ENCODE measurements around the gene PIR. TPM values are rescaled to one million over a fixed set of nuclear protein-coding genes. Genes with fewer than 3 reads are reported as not detected.

Gene PIR
- total RNA-seq (3.4 and 4.5 TPM in 2 replicates), polyA plus RNA-seq (5.3 and 5.9 TPM in 2 replicates)

DNA sequence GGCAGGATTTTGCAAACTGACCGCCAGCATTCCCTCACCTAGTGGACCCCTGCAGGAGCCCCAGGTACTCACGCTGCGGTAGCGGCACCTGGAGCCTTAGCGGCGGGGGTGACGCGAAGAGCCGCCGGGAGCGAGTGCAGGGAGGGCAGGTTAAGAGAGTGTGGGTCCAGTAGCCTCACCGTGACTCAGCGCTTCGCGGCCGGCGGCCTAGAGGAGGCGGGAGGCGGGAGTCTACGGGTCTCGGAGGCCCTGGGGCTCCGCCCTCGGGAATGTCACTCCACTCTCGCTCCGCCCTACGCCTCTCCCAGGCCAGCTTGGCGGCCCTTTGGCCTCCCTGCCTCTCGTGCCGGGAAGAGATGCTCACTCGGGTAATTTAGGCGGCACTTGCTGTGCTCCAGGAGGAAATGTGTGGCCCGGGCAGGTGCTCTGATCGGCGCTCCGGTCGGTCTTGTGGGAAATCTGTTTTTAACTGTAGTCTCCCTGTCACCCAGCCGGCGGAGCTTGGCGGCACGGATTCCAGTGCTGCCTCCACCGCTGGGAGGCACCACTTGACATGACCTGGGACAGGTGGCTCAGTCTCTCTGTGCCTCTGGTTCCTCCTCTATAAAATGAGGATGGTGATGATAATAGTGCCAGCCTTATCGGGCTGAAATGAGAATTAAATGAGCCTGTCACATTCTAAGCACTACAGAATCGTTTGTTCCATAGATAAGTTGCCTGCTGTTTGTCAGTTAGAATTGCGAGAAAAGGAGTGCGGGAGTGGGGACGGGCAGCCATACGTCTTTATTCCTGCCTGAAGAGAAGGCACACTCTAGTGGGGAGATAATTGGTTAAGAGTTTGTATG lies at the start of gene PIR:
PIR (minus strand) TSS at position 216 of the 845 bp plus-strand sequence. CDS start 2,076 bp downstream, outside the sequence.
- peak; percentile 83 to 94 for DNase-seq (ENCODE audit: low read depth in 1 of 2, low spot score in 1 of 2)
- TF ChIP-seq, protein P1, sequence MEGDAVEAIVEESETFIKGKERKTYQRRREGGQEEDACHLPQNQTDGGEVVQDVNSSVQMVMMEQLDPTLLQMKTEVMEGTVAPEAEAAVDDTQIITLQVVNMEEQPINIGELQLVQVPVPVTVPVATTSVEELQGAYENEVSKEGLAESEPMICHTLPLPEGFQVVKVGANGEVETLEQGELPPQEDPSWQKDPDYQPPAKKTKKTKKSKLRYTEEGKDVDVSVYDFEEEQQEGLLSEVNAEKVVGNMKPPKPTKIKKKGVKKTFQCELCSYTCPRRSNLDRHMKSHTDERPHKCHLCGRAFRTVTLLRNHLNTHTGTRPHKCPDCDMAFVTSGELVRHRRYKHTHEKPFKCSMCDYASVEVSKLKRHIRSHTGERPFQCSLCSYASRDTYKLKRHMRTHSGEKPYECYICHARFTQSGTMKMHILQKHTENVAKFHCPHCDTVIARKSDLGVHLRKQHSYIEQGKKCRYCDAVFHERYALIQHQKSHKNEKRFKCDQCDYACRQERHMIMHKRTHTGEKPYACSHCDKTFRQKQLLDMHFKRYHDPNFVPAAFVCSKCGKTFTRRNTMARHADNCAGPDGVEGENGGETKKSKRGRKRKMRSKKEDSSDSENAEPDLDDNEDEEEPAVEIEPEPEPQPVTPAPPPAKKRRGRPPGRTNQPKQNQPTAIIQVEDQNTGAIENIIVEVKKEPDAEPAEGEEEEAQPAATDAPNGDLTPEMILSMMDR (IDR thresholded peaks at IDR 0.05; ENCODE audit: low read depth, low read length) = peak; percentile 46
- Histone ChIP-seq H3K36me3 (no peaks in the 10 kb centered on the region), H3K4me1 (ENCODE audit: low read depth) (peaks cover 2% of the 10 kb centered on the region), H3K4me3 (peak within 1 kb of the TSS; percentile 39), H3K9me3 (ENCODE audit: low read depth) (no peaks in the 10 kb centered on the region), H3K27me3 (no peaks in the 10 kb centered on the region), H3K27ac (peak within 1 kb of the TSS; percentile 46)

DNA sequence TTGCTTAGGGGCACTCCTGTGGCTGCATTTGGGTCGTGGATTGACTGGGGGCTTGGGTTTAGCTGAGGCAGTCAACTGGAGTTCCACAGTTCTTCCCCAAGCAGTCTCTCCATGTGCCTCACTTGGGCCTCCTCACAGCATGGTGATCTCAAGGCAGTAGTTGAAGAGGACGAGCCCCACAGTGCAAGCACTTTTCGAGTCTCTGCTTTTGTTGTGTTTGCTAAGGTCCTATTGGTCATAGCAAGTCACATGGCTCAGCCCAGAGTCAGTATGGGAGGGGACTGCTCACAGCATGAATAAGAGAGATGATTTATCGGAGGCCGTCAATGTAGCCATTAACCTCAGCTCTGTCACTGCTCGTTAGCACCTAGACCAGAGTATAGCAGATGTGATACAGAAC lies 37.2 kb upstream of the PIR start:
- H3K27ac ChIP-seq = no peak overlapping the region
- H3K36me3 ChIP-seq = no peaks in the 10 kb centered on the region
- no peak overlapping the region for H3K4me3 ChIP-seq
- H3K9me3 ChIP-seq (ENCODE audit: low read depth) = no peaks in the 10 kb centered on the region
- H3K27me3 ChIP-seq = no peaks in the 10 kb centered on the region
- DNase-seq (ENCODE audit: low read depth in 1 of 2, low spot score in 1 of 2) = no peak
- TF ChIP-seq, protein P1 (IDR thresholded peaks at IDR 0.05; ENCODE audit: low read depth, low read length) = no peak
- peaks cover 2% of the 10 kb centered on the region for H3K4me1 ChIP-seq (ENCODE audit: low read depth)

DNA sequence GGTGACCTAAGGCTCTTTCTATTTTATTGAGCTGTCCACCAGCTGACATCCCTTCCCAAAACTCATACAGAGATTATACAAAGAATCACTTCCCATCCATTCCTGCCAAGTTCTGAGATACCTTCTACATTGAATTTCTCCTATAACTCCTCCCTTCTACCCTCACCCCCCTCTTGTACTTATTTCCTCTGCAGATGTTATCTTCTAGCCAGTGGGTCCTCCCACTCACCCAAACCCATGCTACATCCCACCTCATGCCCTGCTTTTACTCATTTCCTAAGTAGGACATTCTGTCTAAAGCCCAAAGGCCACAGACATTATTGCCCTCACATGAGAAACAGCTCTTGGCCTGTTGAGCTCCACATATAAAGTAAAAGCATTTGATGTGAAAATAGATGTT lies 36.0 kb upstream of the PIR start:
- H3K27ac ChIP-seq = no peak overlapping the region

DNA sequence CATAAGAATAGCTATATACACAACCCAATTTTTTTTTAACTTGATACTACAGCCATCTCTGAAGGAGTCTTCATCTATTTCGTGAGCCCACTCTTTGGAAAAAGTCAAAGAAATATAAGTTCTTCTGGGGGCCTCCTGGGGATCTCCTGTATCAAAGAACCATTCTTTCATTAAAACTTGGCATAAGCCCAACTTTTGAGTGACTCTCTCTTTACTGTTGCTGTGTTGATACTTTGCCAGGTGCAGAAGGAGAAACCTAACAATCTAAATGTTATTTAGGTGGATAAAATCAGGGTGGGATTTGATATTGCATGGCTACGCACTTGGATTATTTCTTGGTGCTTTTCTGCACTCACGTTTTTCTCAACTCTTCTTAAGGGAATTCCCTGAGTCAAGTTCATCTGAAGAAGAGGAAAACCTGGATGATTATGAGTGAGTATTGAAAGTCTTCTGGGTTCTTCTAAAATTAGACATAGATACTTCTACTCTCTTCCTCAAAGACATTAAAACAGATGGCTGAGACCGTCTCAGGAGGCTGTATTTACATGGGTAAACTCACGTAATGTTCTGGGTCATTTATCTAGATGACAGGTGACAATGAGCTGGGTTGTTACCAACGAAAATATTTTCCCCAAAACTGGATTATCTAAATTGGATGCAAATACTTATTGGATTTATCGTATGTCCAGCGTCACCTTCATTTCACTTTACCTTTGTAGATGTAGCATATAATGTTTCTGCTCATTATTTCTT lies 32.7 kb upstream of the PIR start:
- TF ChIP-seq, protein P1 (IDR thresholded peaks at IDR 0.05; ENCODE audit: low read depth, low read length) = no peak
- no peaks in the 10 kb centered on the region for H3K9me3 ChIP-seq (ENCODE audit: low read depth)
- no peak for DNase-seq (ENCODE audit: low read depth in 1 of 2, low spot score in 1 of 2)
- H3K36me3 ChIP-seq = no peaks in the 10 kb centered on the region
- no peak overlapping the region for H3K27ac ChIP-seq
- H3K27me3 ChIP-seq = no peaks in the 10 kb centered on the region
- H3K4me1 ChIP-seq (ENCODE audit: low read depth) = peaks cover 12% of the 10 kb centered on the region
- H3K4me3 ChIP-seq = no peak overlapping the region

More for the DNA sequence above, 36.0 kb upstream of the PIR start:
- Histone ChIP-seq H3K4me3 (no peak overlapping the region), H3K9me3 (ENCODE audit: low read depth) (no peaks in the 10 kb centered on the region), H3K4me1 (ENCODE audit: low read depth) (peaks cover 11% of the 10 kb centered on the region), H3K27me3 (no peaks in the 10 kb centered on the region), H3K36me3 (no peaks in the 10 kb centered on the region)
- TF ChIP-seq, protein P1 (IDR thresholded peaks at IDR 0.05; ENCODE audit: low read depth, low read length) = no peak
- no peak for DNase-seq (ENCODE audit: low read depth in 1 of 2, low spot score in 1 of 2)

DNA sequence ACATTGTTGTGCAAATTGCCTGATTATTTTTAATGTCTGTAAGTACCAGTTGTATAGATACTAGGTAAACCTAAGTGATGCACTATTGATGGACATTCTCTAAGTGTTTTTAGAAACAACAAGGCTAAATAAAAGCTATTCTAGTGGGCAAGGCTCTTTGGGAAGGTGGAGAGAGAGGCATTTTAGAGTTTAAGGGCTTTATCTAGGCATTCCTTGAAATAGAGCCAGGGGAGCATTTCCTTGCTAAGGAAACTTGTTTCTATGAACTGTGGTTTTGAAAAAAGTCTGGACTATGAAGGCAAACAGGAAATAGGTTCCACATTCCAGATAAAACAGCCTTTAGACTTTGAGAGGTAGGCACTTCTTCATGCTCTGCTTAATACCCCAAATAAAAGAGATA lies 31.3 kb upstream of the PIR start:
- no peak overlapping the region for H3K27ac ChIP-seq
- TF ChIP-seq, protein P1 (IDR thresholded peaks at IDR 0.05; ENCODE audit: low read depth, low read length) = no peak
- H3K36me3 ChIP-seq = no peaks in the 10 kb centered on the region
- peaks cover 12% of the 10 kb centered on the region for H3K4me1 ChIP-seq (ENCODE audit: low read depth)
- H3K4me3 ChIP-seq = no peak overlapping the region
- no peaks in the 10 kb centered on the region for H3K27me3 ChIP-seq
- H3K9me3 ChIP-seq (ENCODE audit: low read depth) = no peaks in the 10 kb centered on the region
- peak; percentile 42 to 89 for DNase-seq (ENCODE audit: low read depth in 1 of 2, low spot score in 1 of 2)
